Liver (tissue), 9 donors: ENCODE results near the gene BAAT. TPM values are rescaled to one million over a fixed set of nuclear protein-coding genes. Genes with fewer than 3 reads are reported as not detected.

Source experiments
- DNase-seq: peaks from one replicate; pipeline ENCODE4 v3.0.0-alpha.2; 2017; ENCODE audit warnings: low spot score
- H3K27ac ChIP-seq, 2 donors: one replicate each; pipeline ENCODE4 v1.7.0; 2013; ENCODE audit warnings: inconsistent platforms in 2 of 2, low read length in 2 of 2, control low read depth in 1 of 2, low read depth in 1 of 2, mild to moderate bottlenecking in 1 of 2
- H3K27me3 ChIP-seq, 4 donors: one replicate each; pipeline versions ENCODE4 v1.6.1 to v1.7.0; 2013; ENCODE audit warnings: low read length in 3 of 4, inconsistent platforms in 1 of 4, mild to moderate bottlenecking in 1 of 4, moderate library complexity in 1 of 4; ENCODE audit not compliant: control insufficient read depth in 4 of 4, insufficient read depth in 4 of 4
- H3K36me3 ChIP-seq, 4 donors: one replicate each; pipeline versions ENCODE4 v1.6.1 to v1.7.0; 2013; ENCODE audit warnings: low read length in 3 of 4, mild to moderate bottlenecking in 3 of 4, low read depth in 1 of 4, moderate library complexity in 1 of 4; ENCODE audit not compliant: control insufficient read depth in 4 of 4, insufficient read depth in 3 of 4
- H3K4me1 ChIP-seq, 4 donors: one replicate each; pipeline versions ENCODE4 v1.6.1 to v1.7.0; 2013; ENCODE audit warnings: low read length in 3 of 4, mild to moderate bottlenecking in 3 of 4, moderate library complexity in 1 of 4; ENCODE audit not compliant: control insufficient read depth in 4 of 4, insufficient read depth in 4 of 4
- H3K4me3 ChIP-seq, 3 donors: one replicate each; pipeline versions ENCODE4 v1.6.1 to v1.7.0; 2013; ENCODE audit warnings: low read length in 3 of 3, control low read depth in 1 of 3, low read depth in 1 of 3, mild to moderate bottlenecking in 1 of 3
- H3K9ac ChIP-seq, 2 donors: one replicate each; pipeline ENCODE4 v1.7.0; 2013; ENCODE audit warnings: low read length in 2 of 2, mild to moderate bottlenecking in 2 of 2, moderate library complexity in 2 of 2, control low read depth in 1 of 2, low read depth in 1 of 2
- H3K9me3 ChIP-seq, 4 donors: one replicate each; pipeline versions ENCODE4 v1.6.1 to v1.7.0; 2013; ENCODE audit warnings: low read length in 3 of 4; ENCODE audit not compliant: control insufficient read depth in 4 of 4
- EGR1 ChIP-seq, 2 donors: IDR thresholded peaks; 2 replicates each; pipeline ENCODE4 v1.6.1; 2016 to 2018; ENCODE audit warnings: antibody characterized with exemption in 2 of 2, low read depth in 2 of 2
- FOXA1 ChIP-seq: IDR thresholded peaks from 2 replicates; pipeline ENCODE4 v1.6.1; 2016; ENCODE audit warnings: antibody characterized with exemption
- FOXA2 ChIP-seq: IDR thresholded peaks from 2 replicates; pipeline ENCODE4 v1.6.1; 2016; ENCODE audit warnings: antibody characterized with exemption
- GABPA ChIP-seq, 2 donors: IDR thresholded peaks in 1 of 2; conservative IDR thresholded peaks in 1 of 2; 2 replicates each; pipeline ENCODE4 v1.6.1; 2016; ENCODE audit warnings: antibody characterized with exemption in 2 of 2, mild to moderate bottlenecking in 1 of 2, moderate library complexity in 1 of 2
- HNF4A ChIP-seq, 2 donors: conservative IDR thresholded peaks; 2 replicates each; pipeline ENCODE4 v1.6.1; 2016; ENCODE audit warnings: antibody characterized with exemption in 2 of 2, mild to moderate bottlenecking in 2 of 2
- JUND ChIP-seq, 2 donors: IDR thresholded peaks; 2 replicates each; pipeline ENCODE4 v1.6.1; 2016; ENCODE audit warnings: antibody characterized with exemption in 2 of 2
- NR2F2 ChIP-seq: IDR thresholded peaks from 2 replicates; pipeline ENCODE4 v1.6.1; 2016; ENCODE audit warnings: antibody characterized with exemption
- RAD21 ChIP-seq, 2 donors: IDR thresholded peaks; 2 replicates each; pipeline ENCODE4 v1.6.1; 2016; ENCODE audit warnings: antibody characterized with exemption in 2 of 2, mild to moderate bottlenecking in 2 of 2
- SP1 ChIP-seq: IDR thresholded peaks from 2 replicates; pipeline ENCODE4 v1.6.1; 2018; ENCODE audit warnings: antibody characterized with exemption, mild to moderate bottlenecking
- TAF1 ChIP-seq: conservative IDR thresholded peaks from 2 replicates; pipeline ENCODE4 v1.6.1; 2016; ENCODE audit warnings: antibody characterized with exemption, mild to moderate bottlenecking
- WGBS: extraction: QIAGEN DNeasy Blood & Tissue Kit; methylation state at CpG from one replicate; pipeline ENCODE4 v1.1.7; 2013; 5-methylcytosine and 5-hydroxymethylcytosine counted together
- polyA plus RNA-seq, 2 donors: library from polyadenylated mRNA; stranded (reverse) in 1 of 2; unstranded in 1 of 2; fragments of 200-250 nt in 1 of 2; fragments of >200 nt in 1 of 2; fragmentation: Nextera tagmentation in 1 of 2; extraction: Ambion mirVana in 1 of 2; gene quantifications; one replicate each; pipeline versions ENCODE4 v1.2.1 to v1.2.3, GENCODE V29; 2013 to 2015
- total RNA-seq, 2 donors: library from RNA; depleted of rRNA; stranded (reverse); fragments of >200 nt; gene quantifications; one replicate each; pipeline ENCODE4 v1.2.3, GENCODE V29; 2014
- TF ChIP-seq, protein P1 (sequence below): IDR thresholded peaks from 2 replicates; pipeline ENCODE4 v1.6.1; 2016; ENCODE audit warnings: antibody characterized with exemption
- TF ChIP-seq, protein P2 (sequence below): fragments of 150-350 bp; IDR thresholded peaks from 2 replicates; pipeline ENCODE4 v1.5.1; 2017; ENCODE audit warnings: improper control_type of control experiment, low read depth, low read length; ENCODE audit not compliant: missing input control
- TF ChIP-seq, protein P3 (sequence below): IDR thresholded peaks from 2 replicates; pipeline ENCODE4 v1.6.1; 2016; ENCODE audit warnings: antibody characterized with exemption, mild to moderate bottlenecking
- TF ChIP-seq, protein P4 (sequence below): IDR thresholded peaks from 2 replicates; pipeline ENCODE4 v1.6.1; 2016; ENCODE audit warnings: antibody characterized with exemption
- donor health status: healthy.
- donor health status: healthy.
- donor health status: healthy.
- donor health status: healthy.
- donor health status: healthy.

Gene BAAT
- total and polyA plus RNA-seq, 4 donors, result 31.9 to 275 (median 151) TPM

DNA sequence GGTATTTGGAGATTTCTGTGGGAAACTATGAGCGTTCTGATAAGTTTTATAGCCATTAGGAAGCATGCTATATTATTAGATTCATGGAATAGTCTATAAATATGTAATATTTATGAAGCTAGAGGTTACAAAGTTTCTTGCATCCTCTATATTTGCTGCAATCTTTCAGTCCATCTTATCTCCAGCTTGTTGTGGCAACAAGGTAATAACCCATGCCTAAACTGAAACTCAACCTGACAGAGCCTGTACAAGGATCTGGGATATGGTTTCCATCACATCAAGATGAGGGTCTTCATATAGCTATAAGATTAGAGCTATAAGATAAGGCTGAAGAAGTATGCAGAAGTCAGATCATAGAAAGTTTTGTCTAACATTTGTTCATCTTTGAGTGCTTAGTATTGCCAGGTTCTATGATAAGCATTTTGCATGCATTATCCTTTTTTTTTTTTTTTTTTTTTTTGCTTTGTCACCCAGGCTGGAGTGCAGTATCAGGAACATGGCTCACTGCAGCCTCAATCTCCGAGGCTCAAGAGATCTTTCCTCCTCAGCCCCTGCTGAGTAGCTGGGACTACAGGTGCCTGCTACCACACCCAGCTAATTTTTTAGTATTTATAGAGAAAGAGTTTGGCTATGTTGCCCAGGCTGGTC is 14.8 kb downstream of the BAAT start:
- Histone ChIP-seq H3K9me3 (no peaks in the 10 kb centered on the region), H3K27me3 (no peaks in the 10 kb centered on the region), H3K4me3 (no peak overlapping the region), H3K36me3 (peaks cover 3 to 56% (median 26%) of the 10 kb centered on the region in 4 donors), H3K4me1 (peaks cover 6 to 63% (median 41%) of the 10 kb centered on the region in 4 donors), H3K9ac (no peak overlapping the region), H3K27ac (no peak overlapping the region)
- no peak for DNase-seq
- 68% methylated on average over 2 of the region's 2 CpGs for WGBS
- TF ChIP-seq HNF4A (conservative IDR thresholded peaks at IDR 0.05), result no peak
- TF ChIP-seq EGR1 (IDR thresholded peaks at IDR 0.05; ENCODE audit: low read depth in 2 of 2), result no peak
- TF ChIP-seq, protein P1, sequence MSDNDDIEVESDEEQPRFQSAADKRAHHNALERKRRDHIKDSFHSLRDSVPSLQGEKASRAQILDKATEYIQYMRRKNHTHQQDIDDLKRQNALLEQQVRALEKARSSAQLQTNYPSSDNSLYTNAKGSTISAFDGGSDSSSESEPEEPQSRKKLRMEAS, result no peak
- TF ChIP-seq JUND (IDR thresholded peaks at IDR 0.05), result no peak
- TF ChIP-seq GABPA (IDR thresholded peaks at IDR 0.05 in 1 of 2, conservative IDR thresholded peaks at IDR 0.05 in 1 of 2), result no peak
- TF ChIP-seq TAF1, result no peak
- TF ChIP-seq FOXA1, result no peak

DNA sequence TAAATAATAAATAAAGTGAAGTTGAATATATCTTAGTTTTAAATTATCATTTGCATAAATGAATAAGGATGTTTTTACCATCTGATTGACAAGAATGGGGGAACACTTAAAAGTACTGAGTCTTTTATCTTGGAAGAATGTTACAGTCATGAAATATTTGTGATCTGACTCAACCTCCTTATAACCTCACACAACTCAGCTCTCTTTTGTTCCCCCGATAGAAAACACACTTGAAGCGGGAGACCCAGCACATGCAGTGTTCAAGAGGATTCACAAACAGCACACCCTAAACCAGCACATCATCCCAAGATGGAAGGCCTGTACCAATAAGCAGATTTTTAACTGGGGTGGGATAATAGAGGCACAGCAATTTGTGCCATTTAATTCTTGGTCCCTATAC is 15.5 kb downstream of the BAAT start:
- peaks cover 6 to 57% (median 40%) of the 10 kb centered on the region in 4 donors for H3K4me1 ChIP-seq

More for the DNA sequence above, 15.5 kb downstream of the BAAT start:
- peaks cover 3 to 63% (median 29%) of the 10 kb centered on the region in 4 donors for H3K36me3 ChIP-seq
- H3K9ac ChIP-seq, result no peak overlapping the region
- WGBS, result 83% methylated on average over 2 of the region's 2 CpGs
- no peaks in the 10 kb centered on the region for H3K27me3 ChIP-seq
- TF ChIP-seq EGR1 (IDR thresholded peaks at IDR 0.05; ENCODE audit: low read depth in 2 of 2) (no peak), TAF1 (no peak), NR2F2 (no peak), SP1 (no peak), JUND (IDR thresholded peaks at IDR 0.05) (no peak), FOXA2 (no peak), RAD21 (IDR thresholded peaks at IDR 0.05) (no peak)
- TF ChIP-seq, protein P2, sequence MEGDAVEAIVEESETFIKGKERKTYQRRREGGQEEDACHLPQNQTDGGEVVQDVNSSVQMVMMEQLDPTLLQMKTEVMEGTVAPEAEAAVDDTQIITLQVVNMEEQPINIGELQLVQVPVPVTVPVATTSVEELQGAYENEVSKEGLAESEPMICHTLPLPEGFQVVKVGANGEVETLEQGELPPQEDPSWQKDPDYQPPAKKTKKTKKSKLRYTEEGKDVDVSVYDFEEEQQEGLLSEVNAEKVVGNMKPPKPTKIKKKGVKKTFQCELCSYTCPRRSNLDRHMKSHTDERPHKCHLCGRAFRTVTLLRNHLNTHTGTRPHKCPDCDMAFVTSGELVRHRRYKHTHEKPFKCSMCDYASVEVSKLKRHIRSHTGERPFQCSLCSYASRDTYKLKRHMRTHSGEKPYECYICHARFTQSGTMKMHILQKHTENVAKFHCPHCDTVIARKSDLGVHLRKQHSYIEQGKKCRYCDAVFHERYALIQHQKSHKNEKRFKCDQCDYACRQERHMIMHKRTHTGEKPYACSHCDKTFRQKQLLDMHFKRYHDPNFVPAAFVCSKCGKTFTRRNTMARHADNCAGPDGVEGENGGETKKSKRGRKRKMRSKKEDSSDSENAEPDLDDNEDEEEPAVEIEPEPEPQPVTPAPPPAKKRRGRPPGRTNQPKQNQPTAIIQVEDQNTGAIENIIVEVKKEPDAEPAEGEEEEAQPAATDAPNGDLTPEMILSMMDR, result no peak
- TF ChIP-seq, protein P3, sequence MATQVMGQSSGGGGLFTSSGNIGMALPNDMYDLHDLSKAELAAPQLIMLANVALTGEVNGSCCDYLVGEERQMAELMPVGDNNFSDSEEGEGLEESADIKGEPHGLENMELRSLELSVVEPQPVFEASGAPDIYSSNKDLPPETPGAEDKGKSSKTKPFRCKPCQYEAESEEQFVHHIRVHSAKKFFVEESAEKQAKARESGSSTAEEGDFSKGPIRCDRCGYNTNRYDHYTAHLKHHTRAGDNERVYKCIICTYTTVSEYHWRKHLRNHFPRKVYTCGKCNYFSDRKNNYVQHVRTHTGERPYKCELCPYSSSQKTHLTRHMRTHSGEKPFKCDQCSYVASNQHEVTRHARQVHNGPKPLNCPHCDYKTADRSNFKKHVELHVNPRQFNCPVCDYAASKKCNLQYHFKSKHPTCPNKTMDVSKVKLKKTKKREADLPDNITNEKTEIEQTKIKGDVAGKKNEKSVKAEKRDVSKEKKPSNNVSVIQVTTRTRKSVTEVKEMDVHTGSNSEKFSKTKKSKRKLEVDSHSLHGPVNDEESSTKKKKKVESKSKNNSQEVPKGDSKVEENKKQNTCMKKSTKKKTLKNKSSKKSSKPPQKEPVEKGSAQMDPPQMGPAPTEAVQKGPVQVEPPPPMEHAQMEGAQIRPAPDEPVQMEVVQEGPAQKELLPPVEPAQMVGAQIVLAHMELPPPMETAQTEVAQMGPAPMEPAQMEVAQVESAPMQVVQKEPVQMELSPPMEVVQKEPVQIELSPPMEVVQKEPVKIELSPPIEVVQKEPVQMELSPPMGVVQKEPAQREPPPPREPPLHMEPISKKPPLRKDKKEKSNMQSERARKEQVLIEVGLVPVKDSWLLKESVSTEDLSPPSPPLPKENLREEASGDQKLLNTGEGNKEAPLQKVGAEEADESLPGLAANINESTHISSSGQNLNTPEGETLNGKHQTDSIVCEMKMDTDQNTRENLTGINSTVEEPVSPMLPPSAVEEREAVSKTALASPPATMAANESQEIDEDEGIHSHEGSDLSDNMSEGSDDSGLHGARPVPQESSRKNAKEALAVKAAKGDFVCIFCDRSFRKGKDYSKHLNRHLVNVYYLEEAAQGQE, result no peak
- TF ChIP-seq, protein P4, sequence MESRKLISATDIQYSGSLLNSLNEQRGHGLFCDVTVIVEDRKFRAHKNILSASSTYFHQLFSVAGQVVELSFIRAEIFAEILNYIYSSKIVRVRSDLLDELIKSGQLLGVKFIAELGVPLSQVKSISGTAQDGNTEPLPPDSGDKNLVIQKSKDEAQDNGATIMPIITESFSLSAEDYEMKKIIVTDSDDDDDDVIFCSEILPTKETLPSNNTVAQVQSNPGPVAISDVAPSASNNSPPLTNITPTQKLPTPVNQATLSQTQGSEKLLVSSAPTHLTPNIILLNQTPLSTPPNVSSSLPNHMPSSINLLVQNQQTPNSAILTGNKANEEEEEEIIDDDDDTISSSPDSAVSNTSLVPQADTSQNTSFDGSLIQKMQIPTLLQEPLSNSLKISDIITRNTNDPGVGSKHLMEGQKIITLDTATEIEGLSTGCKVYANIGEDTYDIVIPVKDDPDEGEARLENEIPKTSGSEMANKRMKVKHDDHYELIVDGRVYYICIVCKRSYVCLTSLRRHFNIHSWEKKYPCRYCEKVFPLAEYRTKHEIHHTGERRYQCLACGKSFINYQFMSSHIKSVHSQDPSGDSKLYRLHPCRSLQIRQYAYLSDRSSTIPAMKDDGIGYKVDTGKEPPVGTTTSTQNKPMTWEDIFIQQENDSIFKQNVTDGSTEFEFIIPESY, result no peak
- no peak overlapping the region for H3K4me3 ChIP-seq
- H3K27ac ChIP-seq, result no peak overlapping the region
- no peaks in the 10 kb centered on the region for H3K9me3 ChIP-seq
- DNase-seq, result no peak
